ENCODE results near the gene SEC14L5. TPM values are rescaled to one million over a fixed set of nuclear protein-coding genes. Genes with fewer than 3 reads are reported as not detected.

The SEC14L5 gene
- total RNA-seq, 4 donors from 2014 or later: 0.83 to 1.8 (median 1.1) TPM

- TF ChIP-seq POLR2A (IDR thresholded peaks at IDR 0.05; ENCODE audit: low read depth): no peak
- no peak for TF ChIP-seq POLR2AphosphoS5 (IDR thresholded peaks at IDR 0.05)
- no peak for TF ChIP-seq EP300 (IDR thresholded peaks at IDR 0.05)
- no peak for TF ChIP-seq CTCF (IDR thresholded peaks at IDR 0.05)
- Histone ChIP-seq H3K4me3 (no peak overlapping the region), H3K36me3 (no peaks in the 10 kb centered on the region), H3K27me3 (no peaks in the 10 kb centered on the region), H3K4me1 (no peaks in the 10 kb centered on the region), H3K27ac (replicated peaks in 1 of 4) (no peak overlapping the region), H3K9me3 (no peaks in the 10 kb centered on the region)
- 65% methylated on average over 3 of the region's 3 CpGs for WGBS
- intact Hi-C loops (cut with DNase I): no loop called here
- no peak for DNase-seq (ENCODE audit: extremely low spot score)
These were observed 11.9 kb downstream of the SEC14L5 start for GRCh38 chr16:4970010-4970409.

- H3K4me3 ChIP-seq: no peak overlapping the region
- intact Hi-C loops (cut with DNase I): no loop called here
- WGBS: 17% methylated on average over 6 of the region's 8 CpGs
- no peaks in the 10 kb centered on the region for H3K36me3 ChIP-seq
- no peaks in the 10 kb centered on the region for H3K27me3 ChIP-seq
- DNase-seq (ENCODE audit: extremely low spot score): no peak
- no peaks in the 10 kb centered on the region for H3K4me1 ChIP-seq
- H3K9me3 ChIP-seq: no peaks in the 10 kb centered on the region
- TF ChIP-seq POLR2AphosphoS5 (IDR thresholded peaks at IDR 0.05) (no peak), EP300 (IDR thresholded peaks at IDR 0.05) (no peak), POLR2A (IDR thresholded peaks at IDR 0.05; ENCODE audit: low read depth) (no peak), CTCF (IDR thresholded peaks at IDR 0.05) (no peak)
- H3K27ac ChIP-seq (replicated peaks in 1 of 4): no peak overlapping the region
These were observed 14.9 kb downstream of the SEC14L5 start for GRCh38 chr16:4972938-4973587.

GRCh38 chr16:4976079-4976478, 17.9 kb downstream of the SEC14L5 start:
- 74% methylated on average over 2 of the region's 2 CpGs for WGBS
- H3K27me3 ChIP-seq: no peaks in the 10 kb centered on the region
- no peaks in the 10 kb centered on the region for H3K36me3 ChIP-seq
- intact Hi-C loops (cut with DNase I): no loop called here
- no peaks in the 10 kb centered on the region for H3K9me3 ChIP-seq
- H3K4me1 ChIP-seq: no peaks in the 10 kb centered on the region
- DNase-seq (ENCODE audit: extremely low spot score): no peak
- H3K27ac ChIP-seq (replicated peaks in 1 of 4): no peak overlapping the region
- no peak for TF ChIP-seq CTCF (IDR thresholded peaks at IDR 0.05)
- no peak for TF ChIP-seq POLR2AphosphoS5 (IDR thresholded peaks at IDR 0.05)
- TF ChIP-seq EP300 (IDR thresholded peaks at IDR 0.05): no peak
- TF ChIP-seq POLR2A (IDR thresholded peaks at IDR 0.05; ENCODE audit: low read depth): no peak
- H3K4me3 ChIP-seq: no peak overlapping the region

GRCh38 chr16:4976611-4977145, 18.5 kb downstream of the SEC14L5 start:
- intact Hi-C loops (cut with DNase I): no loop called here
- 85% methylated on average over 4 of the region's 5 CpGs for WGBS

More at GRCh38 chr16:4976611-4977145, 18.5 kb downstream of the SEC14L5 start:
- no peak overlapping the region for H3K27ac ChIP-seq (replicated peaks in 1 of 4)
- no peaks in the 10 kb centered on the region for H3K9me3 ChIP-seq
- H3K27me3 ChIP-seq: no peaks in the 10 kb centered on the region
- no peaks in the 10 kb centered on the region for H3K36me3 ChIP-seq
- no peak overlapping the region for H3K4me3 ChIP-seq
- no peak for DNase-seq (ENCODE audit: extremely low spot score)
- peaks cover 0 to 2% (median under 1%) of the 10 kb centered on the region in 4 donors for H3K4me1 ChIP-seq
- no peak for TF ChIP-seq POLR2A (IDR thresholded peaks at IDR 0.05; ENCODE audit: low read depth)
- no peak for TF ChIP-seq EP300 (IDR thresholded peaks at IDR 0.05)
- no peak for TF ChIP-seq CTCF (IDR thresholded peaks at IDR 0.05)
- TF ChIP-seq POLR2AphosphoS5 (IDR thresholded peaks at IDR 0.05): no peak

Data from esophagus muscularis mucosa (tissue), 4 donors.